Activated B cell treated with CpG ODN at 0.5 μM for 24 hours (primary cell): Measurements from ENCODE around the gene GRM7. TPM values are rescaled to one million over a fixed set of nuclear protein-coding genes. Genes with fewer than 3 reads are reported as not detected.

ENCODE experiments used
- ATAC-seq: fragments of 200-7000 bp; cut with Tn5 transposase; one replicate; pipeline ENCODE4 v1.10.0; 2021; ENCODE audit warnings: low read depth, mild to moderate bottlenecking, moderate library complexity
- CTCF ChIA-PET: fragments of 350-600 bp; sonication (Branson Sonifier 250); formaldehyde crosslinking; loops from one replicate; lab custom pipeline; 2021; ENCODE audit warnings: antibody characterized with exemption; lab: Charles Lee
- POLR2A ChIA-PET: fragments of 350-600 bp; sonication (Branson Sonifier 250); formaldehyde crosslinking; loops from one replicate; lab custom pipeline; 2021; ENCODE audit warnings: antibody characterized with exemption; lab: Charles Lee
- DNase-seq: peaks from one replicate; pipeline ENCODE4 v3.0.0; 2022
- H3K27ac Mint-ChIP-seq: one replicate; pipeline ENCODE4 v1.8.0; 2020; ENCODE audit warnings: mixed read lengths
- H3K27me3 Mint-ChIP-seq: one replicate; pipeline ENCODE4 v1.8.0; 2021; ENCODE audit warnings: mixed read lengths
- H3K36me3 Mint-ChIP-seq: one replicate; pipeline ENCODE4 v1.8.0; 2021; ENCODE audit warnings: low read depth, mixed read lengths
- H3K4me1 Mint-ChIP-seq: one replicate; pipeline ENCODE4 v1.8.0; 2021; ENCODE audit warnings: mixed read lengths
- H3K4me3 Mint-ChIP-seq: one replicate; pipeline ENCODE4 v1.8.0; 2020; ENCODE audit warnings: mild to moderate bottlenecking, mixed read lengths
- H3K9me3 Mint-ChIP-seq: one replicate; pipeline ENCODE4 v1.8.0; 2020; ENCODE audit warnings: mixed read lengths
- CTCF ChIP-seq: fragments of 200-600 bp; IDR thresholded peaks from one replicate; pipeline ENCODE4 v1.8.0; 2022; ENCODE audit warnings: antibody characterized with exemption, mild to moderate bottlenecking
- intact Hi-C: fragments of 100-400 bp; cut with micrococcal nuclease; formaldehyde crosslinking; loops from one replicate; pipeline ENCODE4 v1.15.1; 2024
- total RNA-seq: library from RNA; stranded (reverse); gene quantifications from 2 replicates; pipeline ENCODE4 v1.2.3, GENCODE V29; 2022

The GRM7 gene
- total RNA-seq, 1 donor from 2014 or later, result not detected

GRCh38 chr3:7607676-7608075, 746.8 kb downstream of the GRM7 start:
- H3K27me3 Mint-ChIP-seq, result no peaks in the 10 kb centered on the region
- H3K9me3 Mint-ChIP-seq, result no peaks in the 10 kb centered on the region
- no peak overlapping the region for H3K27ac Mint-ChIP-seq
- no peak for ATAC-seq
- no peak for DNase-seq
- no peak overlapping the region for H3K4me3 Mint-ChIP-seq
- H3K4me1 Mint-ChIP-seq, result no peaks in the 10 kb centered on the region
- no peaks in the 10 kb centered on the region for H3K36me3 Mint-ChIP-seq
- POLR2A ChIA-PET, result no interaction called here
- intact Hi-C loops, result no loop called here
- TF ChIP-seq CTCF, result no peak
- CTCF ChIA-PET, result no interaction called here

GRCh38 chr3:7610634-7611033, 749.7 kb downstream of the GRM7 start:
- H3K9me3 Mint-ChIP-seq, result no peaks in the 10 kb centered on the region
- POLR2A ChIA-PET, result no interaction called here
- no peaks in the 10 kb centered on the region for H3K36me3 Mint-ChIP-seq
- H3K27ac Mint-ChIP-seq, result no peak overlapping the region
- TF ChIP-seq CTCF, result no peak
- no peak overlapping the region for H3K4me3 Mint-ChIP-seq
- CTCF ChIA-PET, result no interaction called here
- ATAC-seq (no peak), DNase-seq (no peak)
- no peaks in the 10 kb centered on the region for H3K4me1 Mint-ChIP-seq
- intact Hi-C loops, result no loop called here
- no peaks in the 10 kb centered on the region for H3K27me3 Mint-ChIP-seq

- ChIA-PET CTCF (no interaction called here), POLR2A (no interaction called here)
- H3K27ac Mint-ChIP-seq, result no peak overlapping the region
- H3K9me3 Mint-ChIP-seq, result peaks cover 5% of the 10 kb centered on the region
- no peaks in the 10 kb centered on the region for H3K36me3 Mint-ChIP-seq
- intact Hi-C loops, result no loop called here
- ATAC-seq (no peak), DNase-seq (no peak)
- no peaks in the 10 kb centered on the region for H3K27me3 Mint-ChIP-seq
- H3K4me1 Mint-ChIP-seq, result no peaks in the 10 kb centered on the region
- no peak overlapping the region for H3K4me3 Mint-ChIP-seq
- no peak for TF ChIP-seq CTCF
These were observed 754.1 kb downstream of the GRM7 start for GRCh38 chr3:7615043-7615442.

- no peak for TF ChIP-seq CTCF
- ChIA-PET POLR2A (no interaction called here), CTCF (no interaction called here)
- ATAC-seq (no peak), DNase-seq (no peak)
- no peaks in the 10 kb centered on the region for H3K36me3 Mint-ChIP-seq
- no peak overlapping the region for H3K4me3 Mint-ChIP-seq
- no peak overlapping the region for H3K27ac Mint-ChIP-seq
- no peaks in the 10 kb centered on the region for H3K4me1 Mint-ChIP-seq
- H3K27me3 Mint-ChIP-seq, result no peaks in the 10 kb centered on the region
- H3K9me3 Mint-ChIP-seq, result peaks cover 5% of the 10 kb centered on the region
- intact Hi-C loops, result no loop called here
These were observed 757.7 kb downstream of the GRM7 start for GRCh38 chr3:7618606-7619005.

GRCh38 chr3:7620401-7620800, 759.5 kb downstream of the GRM7 start:
- H3K4me1 Mint-ChIP-seq, result no peaks in the 10 kb centered on the region
- CTCF ChIA-PET, result no interaction called here
- POLR2A ChIA-PET, result no interaction called here
- intact Hi-C loops, result no loop called here
- H3K27ac Mint-ChIP-seq, result no peak overlapping the region
- no peak for TF ChIP-seq CTCF
- DNase-seq, result no peak
- no peak overlapping the region for H3K4me3 Mint-ChIP-seq
- peaks cover 5% of the 10 kb centered on the region for H3K9me3 Mint-ChIP-seq
- no peak for ATAC-seq
- no peaks in the 10 kb centered on the region for H3K27me3 Mint-ChIP-seq
- H3K36me3 Mint-ChIP-seq, result no peaks in the 10 kb centered on the region
